ENCODE data around the gene FGG.

FGG gene

GRCh38 chr4:154622598-154622997 lies 10.1 kb upstream of the FGG start:
- H3K4me3 ChIP-seq (ENCODE audit: low read depth, low read length) = no peak overlapping the region
- DNase-seq (ENCODE audit: low read depth) = no peak
- TF ChIP-seq, protein P1, sequence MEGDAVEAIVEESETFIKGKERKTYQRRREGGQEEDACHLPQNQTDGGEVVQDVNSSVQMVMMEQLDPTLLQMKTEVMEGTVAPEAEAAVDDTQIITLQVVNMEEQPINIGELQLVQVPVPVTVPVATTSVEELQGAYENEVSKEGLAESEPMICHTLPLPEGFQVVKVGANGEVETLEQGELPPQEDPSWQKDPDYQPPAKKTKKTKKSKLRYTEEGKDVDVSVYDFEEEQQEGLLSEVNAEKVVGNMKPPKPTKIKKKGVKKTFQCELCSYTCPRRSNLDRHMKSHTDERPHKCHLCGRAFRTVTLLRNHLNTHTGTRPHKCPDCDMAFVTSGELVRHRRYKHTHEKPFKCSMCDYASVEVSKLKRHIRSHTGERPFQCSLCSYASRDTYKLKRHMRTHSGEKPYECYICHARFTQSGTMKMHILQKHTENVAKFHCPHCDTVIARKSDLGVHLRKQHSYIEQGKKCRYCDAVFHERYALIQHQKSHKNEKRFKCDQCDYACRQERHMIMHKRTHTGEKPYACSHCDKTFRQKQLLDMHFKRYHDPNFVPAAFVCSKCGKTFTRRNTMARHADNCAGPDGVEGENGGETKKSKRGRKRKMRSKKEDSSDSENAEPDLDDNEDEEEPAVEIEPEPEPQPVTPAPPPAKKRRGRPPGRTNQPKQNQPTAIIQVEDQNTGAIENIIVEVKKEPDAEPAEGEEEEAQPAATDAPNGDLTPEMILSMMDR (IDR thresholded peaks at IDR 0.05; ENCODE audit: control insufficient read depth, extremely low read depth, insufficient read depth) = peak; percentile 64

GRCh38 chr4:154620111-154620510 lies 7.7 kb upstream of the FGG start:
- H3K4me3 ChIP-seq (ENCODE audit: low read depth, low read length) = no peak overlapping the region

DNA sequence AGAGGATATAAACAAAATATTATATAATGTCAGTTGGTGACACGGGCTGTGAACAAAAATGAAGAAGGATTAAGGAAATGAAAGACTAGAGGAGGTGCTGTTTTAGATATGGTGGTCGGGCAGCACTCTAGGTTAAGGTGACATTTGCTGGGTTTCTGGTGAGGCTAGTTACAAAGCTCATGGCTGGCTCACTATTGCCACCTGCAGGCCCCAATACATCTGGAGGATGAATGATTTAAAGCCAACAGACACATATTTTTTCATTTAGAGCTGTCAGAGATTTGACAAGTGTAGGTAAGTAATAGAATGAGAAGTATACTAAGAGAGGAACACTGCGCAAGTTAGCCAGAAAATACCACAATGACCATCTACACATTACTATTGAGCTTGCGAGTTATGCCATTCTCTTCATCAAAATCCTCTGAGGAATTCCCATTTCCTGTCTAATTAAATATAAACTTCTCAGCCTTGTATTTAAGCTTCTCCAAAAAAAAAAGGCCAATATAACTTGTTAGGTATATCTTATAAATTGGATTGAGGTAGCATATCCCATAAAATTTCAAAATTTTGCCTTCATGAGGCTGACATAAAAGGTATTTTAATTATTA lies 6.4 kb upstream of the FGG start:
- TF ChIP-seq, protein P1 (IDR thresholded peaks at IDR 0.05; ENCODE audit: control insufficient read depth, extremely low read depth, insufficient read depth) = peak; percentile 78
- no peak overlapping the region for H3K4me3 ChIP-seq (ENCODE audit: low read depth, low read length)
- no peak for DNase-seq (ENCODE audit: low read depth)

More at GRCh38 chr4:154620111-154620510, 7.7 kb upstream of the FGG start:
- TF ChIP-seq, protein P1 (IDR thresholded peaks at IDR 0.05; ENCODE audit: control insufficient read depth, extremely low read depth, insufficient read depth) = no peak
- DNase-seq (ENCODE audit: low read depth) = no peak

GRCh38 chr4:154617820-154618317 lies 5.4 kb upstream of the FGG start:
- no peak for DNase-seq (ENCODE audit: low read depth)
- H3K4me3 ChIP-seq (ENCODE audit: low read depth, low read length) = no peak overlapping the region
- TF ChIP-seq, protein P1 (IDR thresholded peaks at IDR 0.05; ENCODE audit: control insufficient read depth, extremely low read depth, insufficient read depth) = no peak

- no peak for DNase-seq (ENCODE audit: low read depth)
- H3K4me3 ChIP-seq (ENCODE audit: low read depth, low read length) = no peak overlapping the region
- TF ChIP-seq, protein P1 (IDR thresholded peaks at IDR 0.05; ENCODE audit: control insufficient read depth, extremely low read depth, insufficient read depth) = no peak
These were observed 4.3 kb upstream of the FGG start for GRCh38 chr4:154616731-154617130.

- no peak overlapping the region for H3K4me3 ChIP-seq (ENCODE audit: low read depth, low read length)
- DNase-seq (ENCODE audit: low read depth) = no peak
- TF ChIP-seq, protein P1 (IDR thresholded peaks at IDR 0.05; ENCODE audit: control insufficient read depth, extremely low read depth, insufficient read depth) = no peak
These were observed 3.8 kb upstream of the FGG start for GRCh38 chr4:154616287-154616686.

DNA sequence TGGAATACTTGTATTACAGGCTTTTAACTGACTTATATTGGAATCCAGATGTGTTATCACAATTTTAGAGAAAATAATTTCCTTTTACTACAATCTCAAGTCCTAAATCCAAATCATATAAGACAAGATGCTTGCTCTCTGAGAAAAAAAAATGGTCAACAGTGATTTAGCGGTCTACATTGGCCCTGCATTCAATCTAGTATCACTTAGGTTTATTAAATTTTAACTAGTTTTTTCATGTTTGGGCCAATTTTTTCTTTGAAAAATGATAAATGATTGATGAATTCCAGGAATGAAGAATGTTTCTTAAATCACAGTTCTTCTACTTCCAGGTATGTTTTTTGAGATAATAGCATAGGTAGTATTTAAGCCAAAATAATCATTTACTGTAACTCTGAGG lies 2.8 kb upstream of the FGG start:
- no peak overlapping the region for H3K4me3 ChIP-seq (ENCODE audit: low read depth, low read length)
- DNase-seq (ENCODE audit: low read depth) = no peak
- TF ChIP-seq, protein P1 (IDR thresholded peaks at IDR 0.05; ENCODE audit: control insufficient read depth, extremely low read depth, insufficient read depth) = no peak
